AG10803 (cell line): ENCODE measurements around the gene PRDM16.

Source experiments
- DNase-seq: peaks from one replicate; pipeline ENCODE4 v3.0.0; 2010; ENCODE audit warnings: low read depth
- H3K4me3 ChIP-seq: 2 replicates; pipeline ENCODE4 v1.5.1; 2011; ENCODE audit warnings: mild to moderate bottlenecking, low read length, control low read depth
- CTCF ChIP-seq: conservative IDR thresholded peaks from 2 replicates; pipeline ENCODE4 v1.5.1; 2011; ENCODE audit warnings: mild to moderate bottlenecking, low read length, control low read depth, inconsistent platforms

PRDM16 gene

GRCh38 chr1:3050603-3051002 is 18.4 kb upstream of the PRDM16 start:
- TF ChIP-seq CTCF, result no peak
- H3K4me3 ChIP-seq, result no peak overlapping the region
- DNase-seq, result no peak

- no peak overlapping the region for H3K4me3 ChIP-seq
- no peak for DNase-seq
- TF ChIP-seq CTCF, result no peak
Measured at GRCh38 chr1:3051270-3052268, 17.4 kb upstream of the PRDM16 start.

- H3K4me3 ChIP-seq, result no peak overlapping the region
- no peak for DNase-seq
- TF ChIP-seq CTCF, result no peak
Measured at GRCh38 chr1:3052501-3052900, 16.5 kb upstream of the PRDM16 start.

GRCh38 chr1:3053366-3053980 is 15.5 kb upstream of the PRDM16 start:
- H3K4me3 ChIP-seq, result no peak overlapping the region
- no peak for DNase-seq
- no peak for TF ChIP-seq CTCF

GRCh38 chr1:3053986-3054385 is 15.0 kb upstream of the PRDM16 start:
- H3K4me3 ChIP-seq, result no peak overlapping the region
- no peak for DNase-seq
- TF ChIP-seq CTCF, result no peak

GRCh38 chr1:3054474-3054873 is 14.5 kb upstream of the PRDM16 start:
- no peak for DNase-seq
- TF ChIP-seq CTCF, result no peak
- H3K4me3 ChIP-seq, result no peak overlapping the region

- H3K4me3 ChIP-seq, result no peak overlapping the region
- DNase-seq, result no peak
- TF ChIP-seq CTCF, result no peak
Measured at GRCh38 chr1:3055051-3055450, 14.0 kb upstream of the PRDM16 start.
